COLO668 (cell line): ENCODE data around the gene VGLL4.
"Not testable (repeated sequence)": the region's sequence is repeated elsewhere in the genome, so short reads cannot be mapped to it uniquely, and the experiment has no call there.

Experiments
- DNase-seq: peaks from one replicate; lab custom pipeline; 2025; ENCODE audit not compliant: unreplicated experiment; lab: John Stamatoyannopoulos, UW

Gene VGLL4

DNA sequence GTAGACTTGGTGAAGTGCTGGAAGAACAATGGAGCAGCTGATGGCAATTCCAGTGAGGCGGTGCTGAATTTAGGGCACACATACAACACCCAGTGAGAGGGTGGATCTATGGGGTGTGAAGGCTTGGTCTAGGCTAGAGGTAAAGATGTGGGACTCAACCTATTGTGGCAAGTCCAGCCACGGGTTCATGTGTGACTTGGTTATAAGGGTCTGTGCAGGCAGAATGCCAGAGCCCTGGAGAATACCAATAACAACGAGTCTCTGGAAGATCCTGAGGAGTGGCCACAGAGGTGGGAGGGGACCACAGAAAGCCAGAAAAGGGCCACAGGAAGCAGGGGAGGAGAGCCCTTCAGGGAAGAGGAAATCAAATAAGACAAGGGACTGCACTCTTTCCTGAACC is 55.0 kb downstream of the VGLL4 start:
- DNase-seq, result no peak

DNA sequence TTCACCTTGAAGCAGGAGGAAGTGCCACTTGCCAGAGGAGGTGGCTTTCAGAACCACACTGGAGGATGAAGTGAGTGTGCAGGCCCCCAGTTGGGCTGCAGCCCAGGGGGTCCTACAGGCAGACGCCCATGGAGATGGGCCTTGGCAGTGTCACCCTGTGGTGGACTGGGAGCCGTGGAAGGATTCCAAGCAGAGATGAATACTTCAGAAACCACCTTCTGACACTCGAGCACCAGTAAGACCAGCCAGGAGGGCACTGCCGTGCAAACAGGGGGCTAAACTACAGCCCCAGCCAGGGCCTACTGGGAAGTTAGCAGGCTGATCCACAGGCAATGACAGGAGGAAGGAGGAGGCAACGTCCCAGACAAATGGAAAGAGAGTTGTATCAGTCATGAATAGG is 55.4 kb downstream of the VGLL4 start:
- DNase-seq, result no peak

DNA sequence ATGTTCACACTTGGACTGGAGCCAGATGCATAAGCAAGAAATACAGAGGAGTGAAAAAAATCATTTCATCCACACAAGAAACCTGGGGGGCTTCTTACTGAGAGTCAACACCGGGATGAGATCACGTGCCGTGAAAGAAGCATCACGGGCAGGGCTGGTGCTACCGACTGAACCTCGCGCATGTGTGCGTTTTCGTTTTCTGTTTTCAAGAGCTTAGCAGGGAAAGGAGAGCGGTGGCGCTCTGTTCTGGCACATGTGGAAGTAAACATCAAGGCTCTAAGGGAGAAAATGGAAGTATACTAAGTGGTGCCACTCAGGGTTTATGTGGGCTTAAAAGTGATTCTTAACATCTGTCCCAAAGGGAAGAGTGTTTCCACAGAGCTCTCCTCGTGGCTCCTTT is 55.9 kb downstream of the VGLL4 start:
- no peak for DNase-seq

DNA sequence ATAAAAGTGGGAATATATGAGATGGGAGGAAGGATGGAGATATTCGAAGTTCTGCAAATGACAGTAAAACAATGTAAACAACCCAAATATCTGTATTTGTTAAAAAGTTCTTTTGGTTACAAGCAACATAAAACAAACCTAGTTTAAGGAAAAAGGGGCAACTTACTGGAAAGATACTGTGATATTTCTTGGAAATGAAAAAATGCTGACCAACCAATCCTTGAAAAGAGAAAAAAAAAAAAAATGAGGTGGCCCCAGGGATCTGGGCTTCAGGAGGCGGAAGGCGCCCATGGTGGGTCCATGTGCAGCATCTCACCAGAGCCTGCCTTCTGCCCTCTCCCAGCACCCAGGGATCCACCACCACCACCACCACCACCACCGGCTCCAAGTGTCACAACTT is 59.1 kb downstream of the VGLL4 start:
- DNase-seq, result no peak

DNA sequence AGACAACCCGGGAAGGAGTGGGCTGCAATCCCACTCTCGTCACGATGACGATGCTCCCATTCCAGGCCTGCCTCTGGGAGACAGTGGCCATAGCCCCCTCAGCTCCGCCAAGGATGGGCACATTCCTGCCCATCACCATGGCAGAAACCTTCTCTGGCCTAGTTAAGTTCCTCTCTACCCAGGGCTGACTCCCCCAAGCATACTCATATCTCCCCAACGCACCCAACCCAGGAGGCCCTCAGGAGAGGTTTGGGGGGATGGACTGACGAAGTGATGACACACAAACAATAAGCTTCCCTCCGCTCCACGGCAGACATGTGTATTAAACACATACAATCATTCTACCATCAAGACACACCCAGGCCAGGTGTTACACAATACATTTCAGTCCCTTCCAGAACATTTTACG is 60.1 kb downstream of the VGLL4 start:
- no peak for DNase-seq

DNA sequence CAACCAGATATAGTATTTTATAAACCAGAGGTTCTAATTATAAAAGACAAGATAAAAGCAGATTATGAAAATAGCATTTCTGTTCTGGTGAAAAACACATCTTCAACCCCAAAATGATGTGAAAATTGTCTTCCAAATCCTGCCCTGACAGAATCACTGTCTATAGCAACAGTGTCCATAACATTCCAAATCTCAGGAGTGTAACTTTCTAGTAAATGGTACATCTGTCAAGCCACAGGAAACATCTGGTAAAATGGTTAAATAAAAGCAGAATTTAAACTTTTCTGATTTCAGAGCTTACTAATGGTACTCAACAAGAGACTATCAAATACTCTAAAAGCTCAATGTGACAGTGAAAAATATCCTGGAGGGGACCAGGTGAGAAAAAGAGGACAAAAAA is 60.5 kb downstream of the VGLL4 start:
- DNase-seq, result no peak

DNA sequence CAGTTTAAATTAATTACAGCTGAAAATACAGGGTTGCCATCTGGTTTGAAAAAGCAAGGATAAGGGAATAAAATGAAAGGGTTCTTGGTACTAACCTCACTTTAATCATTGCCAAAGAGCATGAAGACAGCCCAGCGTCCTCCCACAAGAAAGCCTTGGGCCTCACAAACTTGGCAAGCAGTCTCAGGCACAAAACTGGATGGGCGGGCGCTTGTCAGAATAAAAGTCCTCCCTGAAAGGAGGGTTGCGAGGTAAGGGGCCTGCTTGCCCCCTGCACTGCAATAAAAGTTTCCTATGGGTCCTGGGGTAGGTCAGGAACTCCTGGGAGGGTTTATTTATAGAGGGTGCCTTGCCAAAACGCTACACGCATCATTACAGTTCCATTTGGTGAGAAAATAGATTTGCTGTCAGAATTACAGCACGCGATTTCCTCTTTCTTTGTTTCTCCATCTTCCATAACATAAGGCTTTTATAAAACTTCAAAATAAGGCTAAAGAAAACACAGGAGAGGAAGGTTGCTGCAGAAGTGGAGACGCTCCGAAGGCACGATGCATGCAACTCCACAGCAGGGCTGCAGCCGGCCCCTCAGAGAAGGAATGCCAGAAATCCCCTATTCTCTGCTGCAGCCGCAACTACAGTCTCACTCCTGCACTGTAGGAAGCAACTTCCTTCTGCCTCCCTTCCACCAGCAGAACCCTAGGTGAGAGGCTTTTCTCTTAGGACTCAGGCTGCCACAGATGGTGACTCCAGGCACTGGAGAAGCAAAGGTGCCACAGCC is 61.3 kb downstream of the VGLL4 start:
- DNase-seq, result no peak

DNA sequence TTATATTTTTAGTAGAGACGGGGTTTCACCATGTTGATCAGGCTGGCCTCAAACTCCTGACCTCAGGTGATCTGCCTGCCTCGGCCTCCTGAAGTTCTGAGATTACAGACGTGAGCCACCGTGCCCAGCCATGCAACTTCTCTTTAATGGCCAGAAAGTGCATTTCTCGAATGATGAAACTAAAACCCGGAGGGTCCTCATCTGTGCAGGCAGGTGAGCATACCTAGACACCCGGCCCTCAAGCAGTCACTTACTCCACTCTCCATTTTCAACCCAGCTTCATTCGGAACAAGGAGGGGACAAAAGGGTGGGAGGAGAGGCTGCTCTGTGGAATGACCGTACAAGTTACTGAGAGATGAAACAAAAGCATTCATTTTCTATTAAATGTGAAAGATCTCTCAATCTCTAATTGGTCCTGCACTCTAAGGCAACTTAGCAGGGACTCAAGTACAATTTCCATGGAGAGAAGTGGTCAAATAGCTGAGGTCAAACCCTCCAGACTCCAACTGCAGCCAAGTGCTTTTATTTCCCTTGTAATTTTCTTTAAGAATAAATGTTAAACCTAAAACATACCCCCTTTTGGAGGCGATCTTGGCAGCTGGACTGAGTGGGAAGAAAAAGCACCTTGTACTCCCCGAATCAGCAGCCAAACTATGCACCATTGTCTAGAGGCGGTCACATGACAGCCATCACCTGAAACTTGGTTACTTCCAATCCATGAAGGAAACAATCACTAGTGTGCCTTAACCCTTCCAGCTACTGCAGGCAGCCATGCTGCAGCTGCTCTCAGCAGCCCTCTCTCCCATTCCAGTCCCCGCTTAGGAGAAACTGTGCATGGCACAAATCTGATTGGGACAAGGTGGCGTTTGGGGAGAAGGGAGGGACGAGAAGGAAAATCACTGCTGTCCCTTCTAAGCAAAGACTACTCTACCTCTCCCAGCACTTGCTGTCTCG is 62.2 kb downstream of the VGLL4 start:
- DNase-seq, result no peak

DNA sequence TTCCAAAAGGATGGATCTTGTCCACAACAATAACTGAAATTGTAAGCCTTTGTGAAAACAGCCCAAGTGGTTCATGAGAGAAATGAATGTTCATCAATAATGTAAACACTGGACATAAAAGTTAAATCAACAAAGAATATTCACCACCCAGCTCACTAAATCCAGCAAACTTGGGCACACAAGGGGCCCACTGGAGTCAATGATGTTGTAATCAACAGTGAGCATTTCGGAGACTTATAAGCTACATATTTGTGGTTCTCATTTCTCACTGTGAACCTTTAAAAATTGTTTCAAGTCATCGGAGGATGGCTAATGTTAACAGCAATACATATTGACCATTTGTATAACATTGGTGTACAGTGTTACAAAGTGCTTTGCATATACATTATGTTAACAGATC is 63.1 kb downstream of the VGLL4 start:
- DNase-seq, result no peak

DNA sequence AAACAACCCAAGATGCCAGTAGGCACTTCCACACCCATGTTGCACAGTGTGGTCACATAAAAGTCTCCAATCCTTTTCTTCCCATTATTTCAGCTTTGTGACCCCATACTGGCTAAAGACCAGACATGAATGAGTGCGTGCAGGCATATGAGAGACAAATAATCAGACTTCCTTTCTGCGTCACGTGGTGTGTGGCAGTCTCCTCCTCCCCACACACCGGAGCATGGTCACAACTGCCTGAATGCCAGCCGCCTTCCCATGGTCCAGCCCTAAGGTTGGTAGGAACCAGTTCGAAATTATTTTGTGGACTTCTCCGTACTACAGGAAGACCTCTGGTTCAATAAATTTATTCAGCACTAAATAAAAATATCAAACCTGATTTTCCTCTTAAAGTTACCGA is 65.5 kb downstream of the VGLL4 start:
- no peak for DNase-seq

DNA sequence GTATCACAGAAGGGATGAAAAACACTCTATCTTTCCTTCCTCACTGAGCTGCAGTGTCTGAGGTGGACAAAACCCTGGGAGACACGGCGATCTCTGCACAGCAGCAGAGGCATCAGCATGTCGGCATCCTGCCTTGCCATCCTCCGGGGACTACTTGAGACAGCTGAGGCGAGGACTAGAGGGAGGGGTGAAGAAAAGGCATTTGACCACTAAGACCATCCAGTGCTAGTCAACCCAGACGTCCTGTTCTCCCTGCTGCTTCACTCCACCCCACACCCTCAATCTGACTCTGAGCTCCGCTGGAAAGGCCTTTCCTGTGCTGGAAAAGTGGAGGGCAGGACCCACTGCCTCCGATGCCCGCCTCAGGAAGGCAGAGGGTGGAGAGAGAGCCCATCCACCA is 67.3 kb downstream of the VGLL4 start:
- no peak for DNase-seq

DNA sequence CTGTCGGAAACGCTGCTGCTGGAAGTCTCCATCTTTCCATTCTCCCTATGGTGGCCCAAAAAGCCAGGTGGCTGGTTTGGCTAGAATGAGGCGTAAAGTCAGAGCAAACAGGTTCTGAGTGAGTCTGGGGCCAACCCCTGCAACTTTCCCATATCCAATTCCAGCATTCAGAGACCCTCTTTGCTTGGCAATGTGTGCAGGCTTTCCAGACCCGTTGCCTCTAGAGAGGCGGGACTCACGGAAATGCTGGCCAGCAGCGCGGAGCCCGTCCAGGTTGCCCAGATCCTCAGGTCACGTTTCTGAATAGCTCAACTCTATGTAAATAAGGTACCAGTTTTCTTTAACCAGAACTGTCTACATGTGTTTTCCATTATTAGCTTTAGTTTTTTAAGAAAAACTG is 68.0 kb downstream of the VGLL4 start:
- DNase-seq, result no peak

DNA sequence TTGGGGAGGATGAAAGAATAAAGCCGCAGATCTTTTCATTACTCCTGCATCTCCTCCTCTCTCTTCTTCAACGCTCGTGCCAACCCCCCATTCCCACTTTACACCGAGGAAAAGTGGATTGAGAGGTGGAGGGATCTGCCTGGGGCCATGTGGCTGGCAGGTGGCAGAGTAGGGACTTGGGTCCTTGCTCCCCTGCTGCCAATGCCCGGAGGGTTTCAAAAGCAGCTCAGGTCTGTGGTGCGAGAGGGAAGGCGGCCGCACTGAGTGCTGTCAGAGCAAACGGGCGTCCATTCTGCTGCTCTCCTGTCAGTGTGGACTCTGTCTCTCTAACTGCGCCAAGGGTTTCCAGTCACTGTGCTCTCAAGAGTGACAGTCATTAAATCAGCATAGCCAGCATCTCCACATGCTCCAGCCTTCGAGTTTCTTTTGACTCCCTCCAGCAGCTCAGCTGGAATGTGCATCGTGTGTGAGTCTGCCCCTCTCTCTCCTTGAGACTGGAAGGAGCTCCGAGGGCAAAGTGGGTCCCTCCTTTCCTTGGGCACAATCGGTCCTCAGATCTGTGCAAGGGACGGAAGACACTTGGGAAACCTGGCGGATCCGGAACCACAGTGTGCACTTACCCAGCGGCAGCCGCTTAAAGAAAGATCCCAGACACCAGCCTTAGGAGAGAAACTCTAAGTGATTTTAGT is 68.6 kb downstream of the VGLL4 start:
- no peak for DNase-seq

DNA sequence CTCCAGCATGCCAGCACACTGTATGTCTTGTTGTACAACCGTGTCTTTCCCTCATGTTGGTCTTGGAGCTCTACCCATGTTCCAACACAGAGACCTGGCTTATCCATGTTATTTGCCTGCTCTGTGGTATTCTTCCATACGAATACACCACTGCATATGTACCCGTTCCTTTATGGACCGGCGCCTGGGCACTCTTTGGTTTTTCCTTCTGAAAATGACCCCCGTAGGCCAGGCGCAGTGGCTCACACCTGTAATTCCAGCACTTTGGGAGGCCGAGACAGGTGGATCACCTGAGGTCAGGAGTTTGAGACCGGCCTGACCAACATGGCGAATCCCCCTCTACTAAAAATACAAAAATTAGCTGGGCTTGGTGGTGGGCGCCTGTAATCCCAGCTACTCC is 71.1 kb downstream of the VGLL4 start:
- DNase-seq, result not testable (repeated sequence)

DNA sequence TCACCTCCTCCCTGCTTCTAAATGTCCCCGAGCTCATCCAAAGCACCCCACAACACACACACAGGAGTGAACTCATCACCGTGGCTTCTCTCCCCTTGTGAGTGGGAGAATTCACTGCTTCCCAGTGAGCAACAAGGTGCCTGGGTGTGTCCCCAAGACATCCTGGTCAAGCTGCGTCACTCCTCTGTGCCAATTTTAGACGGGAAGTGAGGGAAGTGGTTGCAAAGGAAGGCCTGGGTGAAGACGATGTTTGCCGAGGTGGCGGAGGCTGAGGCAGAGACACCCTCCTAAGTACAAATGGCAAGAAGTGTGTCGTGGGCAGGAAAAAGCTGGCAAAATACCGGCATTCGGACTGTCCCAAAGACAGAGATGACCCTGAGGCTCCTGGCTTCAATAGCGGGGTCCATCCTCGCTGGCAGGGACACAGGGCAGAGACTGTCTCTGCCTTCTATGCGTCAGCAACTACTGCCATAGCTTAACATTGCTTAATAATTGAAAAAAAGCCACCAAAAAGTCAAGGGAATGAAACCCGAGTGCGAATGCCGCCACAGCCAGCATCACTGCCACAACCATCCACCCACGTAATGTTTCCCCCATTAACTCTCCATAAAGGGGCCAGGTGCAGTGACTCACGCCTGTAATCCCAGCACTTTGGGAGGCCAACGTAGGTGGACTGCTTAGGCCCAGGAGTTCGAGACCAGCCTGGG is 72.8 kb downstream of the VGLL4 start:
- DNase-seq, result no peak

DNA sequence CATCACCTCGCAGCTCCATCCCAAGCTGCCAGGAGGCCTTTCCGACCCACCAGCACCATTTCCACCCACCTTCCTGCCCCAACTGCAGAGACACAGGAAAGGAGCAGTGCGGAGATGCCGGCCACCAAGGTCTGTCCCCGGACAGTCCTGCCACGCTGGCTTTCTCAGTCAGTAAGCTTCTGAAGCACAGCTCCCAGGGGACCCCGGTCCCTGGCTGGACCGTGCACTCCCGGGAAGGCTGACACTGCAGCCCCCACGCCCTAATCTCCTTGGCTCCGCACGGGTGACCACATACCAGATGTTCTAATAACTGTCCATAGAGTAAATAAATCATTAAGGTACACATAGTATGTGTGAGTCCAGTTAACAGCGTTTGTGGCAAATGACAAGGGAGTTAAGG is 73.5 kb downstream of the VGLL4 start:
- DNase-seq, result no peak

DNA sequence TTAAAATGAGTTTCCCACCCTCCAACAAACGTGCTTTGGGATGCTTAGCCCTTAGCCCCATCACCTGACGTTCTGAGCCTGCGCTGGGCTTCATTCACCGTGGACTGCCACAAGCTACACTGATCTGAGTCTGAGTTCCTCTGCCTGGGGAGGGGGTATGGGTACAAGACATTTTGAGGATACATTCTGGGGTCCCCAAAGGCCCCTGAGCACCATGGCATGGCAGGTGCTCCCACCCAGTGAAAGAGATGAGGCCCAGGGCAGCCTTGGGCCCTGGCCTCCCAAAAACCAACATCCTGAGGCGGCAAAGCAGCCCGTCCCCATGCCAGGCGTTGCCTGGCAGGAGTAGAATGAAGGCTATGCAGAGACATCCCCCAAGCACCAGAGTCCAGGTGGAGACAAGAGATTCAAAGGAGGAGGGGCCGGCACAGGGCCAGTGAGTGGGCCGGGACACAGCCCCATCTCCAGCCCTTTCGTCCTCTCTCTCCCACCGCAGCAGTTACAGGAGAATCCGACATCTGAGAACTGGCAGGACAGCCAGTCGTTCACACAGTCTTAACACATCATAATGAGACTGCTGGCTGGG is 74.5 kb downstream of the VGLL4 start:
- DNase-seq, result no peak

DNA sequence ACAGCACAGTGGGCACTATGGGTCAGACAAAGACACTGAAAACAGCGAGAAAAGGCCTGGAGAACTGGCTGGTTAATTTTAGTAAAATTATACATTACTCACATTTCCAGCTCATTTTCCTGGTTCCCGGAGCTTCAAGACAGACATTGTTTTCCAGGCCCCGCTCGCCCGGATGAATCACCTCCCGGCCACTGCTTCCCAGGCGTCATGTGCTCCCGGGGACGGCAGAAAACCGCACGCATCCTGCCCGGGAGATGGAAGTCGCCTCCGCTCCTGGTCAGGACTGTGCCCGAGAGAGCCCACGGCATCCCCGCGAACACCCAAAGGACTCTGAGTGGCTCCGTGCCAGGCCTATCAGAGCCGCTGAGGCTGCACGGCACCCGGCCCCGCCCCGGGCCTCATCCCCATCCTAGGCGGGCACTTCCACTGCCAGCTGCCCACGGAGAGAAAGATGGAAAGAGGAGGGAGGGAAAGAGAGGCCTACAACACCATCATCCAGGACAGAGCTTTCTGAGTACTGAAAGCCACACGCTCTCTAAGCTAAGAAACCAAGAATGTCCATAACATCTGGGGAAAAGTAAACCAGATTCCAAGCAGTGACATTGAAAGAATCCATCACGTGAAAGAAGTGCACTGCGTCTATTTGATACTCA is 75.1 kb downstream of the VGLL4 start:
- no peak for DNase-seq

DNA sequence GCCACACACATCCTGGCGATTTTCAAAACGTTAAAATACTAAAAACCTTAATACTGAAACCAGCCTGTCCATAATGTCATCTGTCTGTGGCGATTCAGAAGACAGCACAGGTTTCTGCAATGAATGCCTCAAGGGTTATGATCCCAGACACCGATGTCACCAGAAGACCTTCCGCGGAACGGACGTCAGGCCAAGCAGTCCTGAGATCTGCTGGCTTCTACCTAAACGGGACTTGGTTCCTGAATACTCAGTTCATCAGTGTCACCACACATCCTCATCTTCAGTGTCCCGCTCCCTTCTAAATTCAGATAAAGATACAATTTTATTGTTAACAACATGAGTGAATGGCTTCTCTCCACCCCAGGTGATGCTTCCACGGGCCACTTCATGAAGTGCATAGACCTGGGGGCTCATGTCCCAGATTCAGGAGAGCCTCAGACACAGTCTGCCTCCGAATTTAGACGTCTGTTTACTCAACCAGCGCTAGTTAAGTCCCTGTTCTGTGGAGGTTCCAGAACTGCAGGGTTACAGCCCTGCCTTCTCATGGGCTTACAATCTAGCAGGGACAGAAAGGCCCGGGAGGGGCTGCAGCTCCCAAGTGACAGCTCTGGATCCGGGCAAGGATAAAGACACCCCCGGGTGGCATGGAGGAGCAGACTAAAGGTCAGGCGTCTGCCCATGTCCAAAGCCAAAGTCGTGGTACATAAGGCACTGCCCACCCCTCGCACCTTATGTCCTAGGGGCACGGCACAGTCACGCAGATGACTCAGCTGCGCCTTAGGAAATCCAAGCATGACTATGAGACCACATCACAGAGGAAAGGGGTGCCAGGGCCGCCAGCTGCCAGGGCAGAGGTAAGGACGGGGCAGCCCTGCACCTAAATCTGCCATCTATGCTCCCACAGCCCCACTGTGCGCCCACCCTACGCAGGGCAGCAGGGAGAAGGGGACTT is 75.9 kb downstream of the VGLL4 start:
- DNase-seq, result no peak
